ENCODE results near the gene GINS2. TPM values are rescaled to one million over a fixed set of nuclear protein-coding genes. Genes with fewer than 3 reads are reported as not detected.

The GINS2 gene
- total RNA-seq, 1 experiment from 2014 or later: 38.0 TPM

DNA sequence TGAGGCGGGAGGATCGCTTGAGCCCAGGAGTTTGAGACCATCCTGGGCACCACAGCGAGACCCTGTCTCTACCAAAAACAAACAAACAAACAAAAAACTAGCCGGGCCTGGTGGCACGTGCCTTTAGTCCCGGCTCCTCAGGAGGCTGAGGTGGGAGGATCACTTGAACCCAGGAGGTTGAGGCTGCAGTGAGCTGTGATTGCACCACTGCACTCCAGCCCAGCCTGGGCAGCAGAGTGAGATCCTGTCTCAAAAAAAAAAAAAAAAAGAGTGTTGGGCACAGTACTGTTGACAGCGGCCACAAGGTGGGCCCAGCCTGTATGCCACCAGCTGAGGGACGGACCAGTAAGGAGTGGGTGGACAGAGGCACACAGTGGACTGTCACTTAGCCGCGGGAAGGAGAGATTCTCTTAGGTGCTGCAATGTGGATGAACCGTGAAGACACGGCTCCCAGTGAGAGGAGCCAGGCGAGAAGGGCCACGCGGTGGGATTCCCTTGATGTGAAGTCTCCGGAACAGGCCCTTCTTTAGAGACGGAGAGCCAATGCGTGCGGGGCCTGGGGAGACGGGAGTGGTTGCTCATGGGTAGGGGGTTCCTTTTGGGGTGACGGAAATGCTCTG is 44.6 kb downstream of the GINS2 start:
- Mint-ChIP-seq H3K36me3 (peaks cover 5% of the 10 kb centered on the region), H3K27ac (peak overlapping the region; percentile 16; the same call in 1 of the 2 replicates), H3K4me1 (peaks cover 5% of the 10 kb centered on the region; the same call in 1 of the 2 replicates), H3K27me3 (ENCODE audit: low read depth) (no peaks in the 10 kb centered on the region), H3K9me3 (no peaks in the 10 kb centered on the region), H3K4me3 (no peak overlapping the region)
- TF ChIP-seq NFYB (CRISPR knock-in tag; conservative IDR thresholded peaks at IDR 0.05; ENCODE audit: low read depth): no peak
- TF ChIP-seq CREM (CRISPR knock-in tag; IDR thresholded peaks at IDR 0.05): no peak
- TF ChIP-seq ZNF121 (CRISPR knock-in tag; IDR thresholded peaks at IDR 0.05): peak; percentile 88; the same call in 1 of the 2 replicates
- TF ChIP-seq, protein P1, sequence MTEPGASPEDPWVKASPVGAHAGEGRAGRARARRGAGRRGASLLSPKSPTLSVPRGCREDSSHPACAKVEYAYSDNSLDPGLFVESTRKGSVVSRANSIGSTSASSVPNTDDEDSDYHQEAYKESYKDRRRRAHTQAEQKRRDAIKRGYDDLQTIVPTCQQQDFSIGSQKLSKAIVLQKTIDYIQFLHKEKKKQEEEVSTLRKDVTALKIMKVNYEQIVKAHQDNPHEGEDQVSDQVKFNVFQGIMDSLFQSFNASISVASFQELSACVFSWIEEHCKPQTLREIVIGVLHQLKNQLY (CRISPR knock-in tag; IDR thresholded peaks at IDR 0.05): no peak
- TF ChIP-seq ESRRA (CRISPR knock-in tag; IDR thresholded peaks at IDR 0.05; ENCODE audit: borderline replicate concordance): no peak
- TF ChIP-seq, protein P2, sequence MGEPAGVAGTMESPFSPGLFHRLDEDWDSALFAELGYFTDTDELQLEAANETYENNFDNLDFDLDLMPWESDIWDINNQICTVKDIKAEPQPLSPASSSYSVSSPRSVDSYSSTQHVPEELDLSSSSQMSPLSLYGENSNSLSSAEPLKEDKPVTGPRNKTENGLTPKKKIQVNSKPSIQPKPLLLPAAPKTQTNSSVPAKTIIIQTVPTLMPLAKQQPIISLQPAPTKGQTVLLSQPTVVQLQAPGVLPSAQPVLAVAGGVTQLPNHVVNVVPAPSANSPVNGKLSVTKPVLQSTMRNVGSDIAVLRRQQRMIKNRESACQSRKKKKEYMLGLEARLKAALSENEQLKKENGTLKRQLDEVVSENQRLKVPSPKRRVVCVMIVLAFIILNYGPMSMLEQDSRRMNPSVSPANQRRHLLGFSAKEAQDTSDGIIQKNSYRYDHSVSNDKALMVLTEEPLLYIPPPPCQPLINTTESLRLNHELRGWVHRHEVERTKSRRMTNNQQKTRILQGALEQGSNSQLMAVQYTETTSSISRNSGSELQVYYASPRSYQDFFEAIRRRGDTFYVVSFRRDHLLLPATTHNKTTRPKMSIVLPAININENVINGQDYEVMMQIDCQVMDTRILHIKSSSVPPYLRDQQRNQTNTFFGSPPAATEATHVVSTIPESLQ (CRISPR knock-in tag; IDR thresholded peaks at IDR 0.05): no peak
- no peak for ATAC-seq
- CTCF ChIA-PET: interaction anchor here (0.7 to 1.8 kb wide), 4 partner anchors 9 to 470 kb away, joined by 3 to 17 read pairs (median 5); no protein-coding TSS in a partner anchor
- POLR2A ChIA-PET: no interaction called here
- DNase-seq (ENCODE audit: low spot score): no peak

- DNase-seq (ENCODE audit: low spot score): no peak
- CTCF ChIA-PET: interaction anchor here (0.9 to 1.8 kb wide), 5 partner anchors 8 to 74 kb away, joined by 3 to 17 read pairs (median 4); no protein-coding TSS in a partner anchor
- TF ChIP-seq ZBTB21 (CRISPR knock-in tag; IDR thresholded peaks at IDR 0.05; ENCODE audit: borderline replicate concordance) (no peak), RORB (CRISPR knock-in tag; IDR thresholded peaks at IDR 0.05) (no peak), ZNF671 (CRISPR knock-in tag; IDR thresholded peaks at IDR 0.05) (no peak), TEAD1 (CRISPR knock-in tag; IDR thresholded peaks at IDR 0.05) (no peak), CREM (CRISPR knock-in tag; IDR thresholded peaks at IDR 0.05) (no peak), CTCF (IDR thresholded peaks at IDR 0.05) (no peak), ZNF138 (CRISPR knock-in tag; conservative IDR thresholded peaks at IDR 0.05) (no peak), ESRRA (CRISPR knock-in tag; IDR thresholded peaks at IDR 0.05; ENCODE audit: borderline replicate concordance) (no peak), EMX1 (CRISPR knock-in tag; IDR thresholded peaks at IDR 0.05) (no peak)
- TF ChIP-seq, protein P3, sequence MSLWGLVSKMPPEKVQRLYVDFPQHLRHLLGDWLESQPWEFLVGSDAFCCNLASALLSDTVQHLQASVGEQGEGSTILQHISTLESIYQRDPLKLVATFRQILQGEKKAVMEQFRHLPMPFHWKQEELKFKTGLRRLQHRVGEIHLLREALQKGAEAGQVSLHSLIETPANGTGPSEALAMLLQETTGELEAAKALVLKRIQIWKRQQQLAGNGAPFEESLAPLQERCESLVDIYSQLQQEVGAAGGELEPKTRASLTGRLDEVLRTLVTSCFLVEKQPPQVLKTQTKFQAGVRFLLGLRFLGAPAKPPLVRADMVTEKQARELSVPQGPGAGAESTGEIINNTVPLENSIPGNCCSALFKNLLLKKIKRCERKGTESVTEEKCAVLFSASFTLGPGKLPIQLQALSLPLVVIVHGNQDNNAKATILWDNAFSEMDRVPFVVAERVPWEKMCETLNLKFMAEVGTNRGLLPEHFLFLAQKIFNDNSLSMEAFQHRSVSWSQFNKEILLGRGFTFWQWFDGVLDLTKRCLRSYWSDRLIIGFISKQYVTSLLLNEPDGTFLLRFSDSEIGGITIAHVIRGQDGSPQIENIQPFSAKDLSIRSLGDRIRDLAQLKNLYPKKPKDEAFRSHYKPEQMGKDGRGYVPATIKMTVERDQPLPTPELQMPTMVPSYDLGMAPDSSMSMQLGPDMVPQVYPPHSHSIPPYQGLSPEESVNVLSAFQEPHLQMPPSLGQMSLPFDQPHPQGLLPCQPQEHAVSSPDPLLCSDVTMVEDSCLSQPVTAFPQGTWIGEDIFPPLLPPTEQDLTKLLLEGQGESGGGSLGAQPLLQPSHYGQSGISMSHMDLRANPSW (CRISPR knock-in tag; conservative IDR thresholded peaks at IDR 0.05; ENCODE audit: low read depth): no peak
- TF ChIP-seq, protein P4, sequence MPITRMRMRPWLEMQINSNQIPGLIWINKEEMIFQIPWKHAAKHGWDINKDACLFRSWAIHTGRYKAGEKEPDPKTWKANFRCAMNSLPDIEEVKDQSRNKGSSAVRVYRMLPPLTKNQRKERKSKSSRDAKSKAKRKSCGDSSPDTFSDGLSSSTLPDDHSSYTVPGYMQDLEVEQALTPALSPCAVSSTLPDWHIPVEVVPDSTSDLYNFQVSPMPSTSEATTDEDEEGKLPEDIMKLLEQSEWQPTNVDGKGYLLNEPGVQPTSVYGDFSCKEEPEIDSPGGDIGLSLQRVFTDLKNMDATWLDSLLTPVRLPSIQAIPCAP (CRISPR knock-in tag; IDR thresholded peaks at IDR 0.05): no peak
- TF ChIP-seq, protein P5, sequence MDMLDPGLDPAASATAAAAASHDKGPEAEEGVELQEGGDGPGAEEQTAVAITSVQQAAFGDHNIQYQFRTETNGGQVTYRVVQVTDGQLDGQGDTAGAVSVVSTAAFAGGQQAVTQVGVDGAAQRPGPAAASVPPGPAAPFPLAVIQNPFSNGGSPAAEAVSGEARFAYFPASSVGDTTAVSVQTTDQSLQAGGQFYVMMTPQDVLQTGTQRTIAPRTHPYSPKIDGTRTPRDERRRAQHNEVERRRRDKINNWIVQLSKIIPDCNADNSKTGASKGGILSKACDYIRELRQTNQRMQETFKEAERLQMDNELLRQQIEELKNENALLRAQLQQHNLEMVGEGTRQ (CRISPR knock-in tag; IDR thresholded peaks at IDR 0.05): no peak
- no peaks in the 10 kb centered on the region for H3K9me3 Mint-ChIP-seq
- no peak overlapping the region for H3K27ac Mint-ChIP-seq
- H3K27me3 Mint-ChIP-seq (ENCODE audit: low read depth): no peaks in the 10 kb centered on the region
- no peak overlapping the region for H3K4me3 Mint-ChIP-seq
- ATAC-seq: no peak
- no peaks in the 10 kb centered on the region for H3K36me3 Mint-ChIP-seq
- POLR2A ChIA-PET: no interaction called here
- H3K4me1 Mint-ChIP-seq: no peaks in the 10 kb centered on the region
These were observed 45.1 kb downstream of the GINS2 start for GRCh38 chr16:85643631-85644030.
